ENCODE measurements around the gene PPFIA1. TPM values are rescaled to one million over a fixed set of nuclear protein-coding genes. Genes with fewer than 3 reads are reported as not detected.

Gene PPFIA1
- total RNA-seq, 1 experiment from 2014 or later = 63.4 TPM

- Histone ChIP-seq H2BK12ac (ENCODE audit: insufficient read length, low read depth, low read length) (no peak overlapping the region), H3K4ac (ENCODE audit: low read depth, low read length) (no peak overlapping the region), H4K8ac (replicated peaks; ENCODE audit: insufficient read length, low read depth, low read length) (no peak overlapping the region), H3K4me1 (ENCODE audit: insufficient read depth, low read length) (no peaks in the 10 kb centered on the region; the same call in 1 of the 2 replicates), H2AK5ac (ENCODE audit: insufficient read length, low read length) (no peak overlapping the region), H3K23me2 (ENCODE audit: insufficient read length, low read depth, low read length, poor library complexity, severe bottlenecking) (no peaks in the 10 kb centered on the region), H3K14ac (ENCODE audit: insufficient read depth, low read length) (no peak overlapping the region), H3K18ac (ENCODE audit: insufficient read length, low read depth, low read length) (no peak overlapping the region), H3K23ac (ENCODE audit: insufficient read length, low read depth, low read length) (no peak overlapping the region), H3K9ac (ENCODE audit: extremely low read depth, insufficient read length, low read length) (no peak overlapping the region), H3K4me2 (ENCODE audit: insufficient read depth, insufficient read length, low read length) (no peak overlapping the region), H4K20me1 (ENCODE audit: control insufficient read depth, insufficient read depth, insufficient read length) (no peaks in the 10 kb centered on the region), H3K27ac (ENCODE audit: insufficient read length, low read depth, low read length) (no peak overlapping the region), H4K91ac (ENCODE audit: insufficient read length, low read depth, low read length) (no peak overlapping the region), H3K79me2 (ENCODE audit: insufficient read depth, low read length) (no peaks in the 10 kb centered on the region), H2AFZ (ENCODE audit: low read length) (no peak overlapping the region), H3K27me3 (ENCODE audit: insufficient read depth, low read length) (no peaks in the 10 kb centered on the region), H3K56ac (ENCODE audit: insufficient read length, low read depth, low read length) (no peak overlapping the region), H2BK20ac (ENCODE audit: low read depth, low read length, poor library complexity, severe bottlenecking) (no peak overlapping the region), H4K5ac (ENCODE audit: insufficient read length, low read depth, low read length) (no peak overlapping the region), H2BK5ac (ENCODE audit: insufficient read length, low read length) (no peak overlapping the region), H3K79me1 (ENCODE audit: insufficient read depth, low read depth, low read length, poor library complexity, severe bottlenecking) (no peaks in the 10 kb centered on the region), H3K9me3 (ENCODE audit: control insufficient read depth, low read depth, low read length) (no peaks in the 10 kb centered on the region), H3T11ph (ENCODE audit: low read length) (no peak overlapping the region), H2BK15ac (ENCODE audit: low read depth, low read length) (no peak overlapping the region), H2BK120ac (ENCODE audit: low read depth, low read length, poor library complexity, severe bottlenecking) (no peak overlapping the region)
- H3K4me1 Mint-ChIP-seq = peaks cover 2 to 3% of the 10 kb centered on the region in 2 experiments; a peak in 1 of 4 replicates
- WGBS (ENCODE audit: extremely low coverage, insufficient read length, low lambda C conversion rate) = no CpG with 5 or more reads among the region's 6 CpGs
- no peak overlapping the region for H3K27ac Mint-ChIP-seq
- TF ChIP-seq, protein P1, sequence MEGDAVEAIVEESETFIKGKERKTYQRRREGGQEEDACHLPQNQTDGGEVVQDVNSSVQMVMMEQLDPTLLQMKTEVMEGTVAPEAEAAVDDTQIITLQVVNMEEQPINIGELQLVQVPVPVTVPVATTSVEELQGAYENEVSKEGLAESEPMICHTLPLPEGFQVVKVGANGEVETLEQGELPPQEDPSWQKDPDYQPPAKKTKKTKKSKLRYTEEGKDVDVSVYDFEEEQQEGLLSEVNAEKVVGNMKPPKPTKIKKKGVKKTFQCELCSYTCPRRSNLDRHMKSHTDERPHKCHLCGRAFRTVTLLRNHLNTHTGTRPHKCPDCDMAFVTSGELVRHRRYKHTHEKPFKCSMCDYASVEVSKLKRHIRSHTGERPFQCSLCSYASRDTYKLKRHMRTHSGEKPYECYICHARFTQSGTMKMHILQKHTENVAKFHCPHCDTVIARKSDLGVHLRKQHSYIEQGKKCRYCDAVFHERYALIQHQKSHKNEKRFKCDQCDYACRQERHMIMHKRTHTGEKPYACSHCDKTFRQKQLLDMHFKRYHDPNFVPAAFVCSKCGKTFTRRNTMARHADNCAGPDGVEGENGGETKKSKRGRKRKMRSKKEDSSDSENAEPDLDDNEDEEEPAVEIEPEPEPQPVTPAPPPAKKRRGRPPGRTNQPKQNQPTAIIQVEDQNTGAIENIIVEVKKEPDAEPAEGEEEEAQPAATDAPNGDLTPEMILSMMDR (conservative IDR thresholded peaks at IDR 0.05) = no peak
- no peaks in the 10 kb centered on the region for H3K36me3 Mint-ChIP-seq (ENCODE audit: insufficient read depth in 1 of 3, low read depth in 3 of 3)
- no peak overlapping the region for H3K4me3 Mint-ChIP-seq
- H3K9me3 Mint-ChIP-seq = no peaks in the 10 kb centered on the region
- peaks cover 5% of the 10 kb centered on the region for H3K27me3 Mint-ChIP-seq (ENCODE audit: low read depth)
- DNase-seq = no peak
Measured at GRCh38 chr11:70262951-70263350, 7.5 kb upstream of the PPFIA1 start.

All from H9 (cell line).